GM19043 (cell line): ENCODE results near the gene RAET1G.
A peak's percentile ranks its signal among the peaks of the same experiment; 100 is the strongest.
"Not testable (repeated sequence)": the region's sequence is repeated elsewhere in the genome, so short reads cannot be mapped to it uniquely, and the experiment has no call there.

ENCODE experiments used
- ATAC-seq: cut with Tn5 transposase; IDR thresholded peaks from one replicate; pipeline ENCODE4 v1.9.1; 2021; ENCODE audit warnings: low read depth; ENCODE audit not compliant: unreplicated experiment

Gene RAET1G, protein sequence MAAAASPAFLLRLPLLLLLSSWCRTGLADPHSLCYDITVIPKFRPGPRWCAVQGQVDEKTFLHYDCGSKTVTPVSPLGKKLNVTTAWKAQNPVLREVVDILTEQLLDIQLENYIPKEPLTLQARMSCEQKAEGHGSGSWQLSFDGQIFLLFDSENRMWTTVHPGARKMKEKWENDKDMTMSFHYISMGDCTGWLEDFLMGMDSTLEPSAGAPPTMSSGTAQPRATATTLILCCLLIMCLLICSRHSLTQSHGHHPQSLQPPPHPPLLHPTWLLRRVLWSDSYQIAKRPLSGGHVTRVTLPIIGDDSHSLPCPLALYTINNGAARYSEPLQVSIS

DNA sequence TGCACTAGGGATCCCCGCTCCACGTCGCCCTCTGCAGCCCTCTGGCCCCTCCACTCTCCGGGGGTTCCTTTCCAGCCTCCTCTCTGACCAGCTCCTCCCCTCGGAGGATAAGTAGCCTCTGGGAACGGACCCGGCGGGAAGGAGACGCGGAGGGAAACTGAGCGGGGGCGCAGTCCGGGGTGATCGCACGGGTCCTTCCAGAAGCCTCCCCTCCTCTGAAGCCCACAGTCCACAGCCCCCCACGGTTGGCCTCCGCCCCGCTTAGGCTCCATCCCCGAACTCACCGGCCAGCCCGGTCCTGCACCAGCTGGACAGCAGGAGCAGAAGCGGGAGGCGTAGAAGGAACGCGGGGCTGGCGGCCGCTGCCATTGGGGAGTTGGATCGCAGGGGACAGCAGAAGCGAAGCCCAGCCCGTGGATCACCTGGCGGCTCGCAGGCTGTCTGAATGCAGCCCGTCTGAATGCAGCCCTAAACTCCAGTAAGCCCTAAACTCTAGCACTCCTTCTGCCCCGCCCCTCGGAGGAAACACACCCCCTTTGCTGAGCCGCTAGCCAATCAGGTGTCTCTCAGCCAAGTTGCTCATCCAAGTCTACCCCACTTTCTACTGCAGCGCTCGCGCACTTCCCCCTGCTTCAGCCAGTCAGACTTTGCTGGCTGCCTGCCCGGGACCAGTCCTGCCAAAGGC, at the start of gene RAET1G:
TSS of gene RAET1G (minus strand) at position 480 of the 685 bp plus-strand sequence. CDS start at position 369, 111 bp downstream.
- ATAC-seq: no peak

DNA sequence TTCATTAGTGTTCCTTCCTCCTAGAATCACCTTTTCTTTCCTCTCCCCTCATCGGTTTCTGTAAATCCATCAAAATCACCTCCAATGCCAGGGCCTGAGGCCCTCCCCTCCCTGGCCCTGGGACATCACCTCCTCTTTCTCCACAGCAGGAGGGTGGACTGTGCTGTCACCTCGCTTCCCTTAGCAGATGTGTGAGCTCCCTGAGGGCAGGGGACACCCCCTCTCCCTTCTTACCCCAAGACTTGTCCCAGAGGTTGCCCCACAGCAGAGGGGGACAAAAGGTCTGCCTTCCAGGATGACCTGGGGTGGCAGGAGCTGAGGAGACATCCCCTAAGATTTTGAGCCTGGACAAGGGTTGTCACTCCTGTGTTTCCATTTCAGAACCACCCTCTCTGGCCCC, 46.7 kb upstream of the RAET1G start:
- no peak for ATAC-seq

DNA sequence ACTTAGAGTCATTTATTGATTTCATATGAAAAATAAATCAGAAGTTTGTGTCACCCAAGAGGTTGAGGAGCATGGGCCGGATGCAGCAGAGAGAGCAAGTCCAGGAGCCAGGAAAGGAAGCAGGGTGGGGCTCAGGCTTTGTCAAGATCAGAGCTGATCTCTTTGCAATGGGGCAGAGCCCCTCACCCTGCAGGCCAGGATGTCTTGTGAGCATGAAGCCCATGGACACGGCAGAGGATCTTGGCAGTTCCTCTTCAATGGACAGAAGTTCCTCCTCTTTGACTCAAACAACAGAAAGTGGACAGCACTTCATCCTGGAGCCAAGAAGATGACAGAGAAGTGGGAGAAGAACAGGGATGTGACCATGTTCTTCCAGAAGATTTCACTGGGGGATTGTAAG, 46.0 kb upstream of the RAET1G start:
- not testable (repeated sequence) for ATAC-seq

DNA sequence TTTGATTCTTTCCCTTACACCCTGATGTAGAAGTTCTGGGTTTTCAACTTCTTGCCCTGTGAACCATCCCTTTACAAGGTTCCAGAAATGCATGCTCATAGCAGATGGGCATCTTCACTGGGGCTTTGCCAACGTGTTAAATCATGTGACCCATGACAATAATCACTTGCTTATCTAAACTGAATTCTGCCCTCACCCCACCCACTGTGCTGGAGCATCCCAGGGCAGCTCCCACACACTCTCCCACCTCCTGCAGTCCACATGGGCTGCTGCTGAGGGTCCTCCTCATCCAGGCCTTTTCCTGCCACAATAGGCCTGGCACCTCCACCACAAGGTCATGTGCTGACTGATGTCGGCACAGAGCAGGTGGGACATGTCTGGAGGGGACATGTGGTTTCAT, 45.1 kb upstream of the RAET1G start:
- not testable (repeated sequence) for ATAC-seq

DNA sequence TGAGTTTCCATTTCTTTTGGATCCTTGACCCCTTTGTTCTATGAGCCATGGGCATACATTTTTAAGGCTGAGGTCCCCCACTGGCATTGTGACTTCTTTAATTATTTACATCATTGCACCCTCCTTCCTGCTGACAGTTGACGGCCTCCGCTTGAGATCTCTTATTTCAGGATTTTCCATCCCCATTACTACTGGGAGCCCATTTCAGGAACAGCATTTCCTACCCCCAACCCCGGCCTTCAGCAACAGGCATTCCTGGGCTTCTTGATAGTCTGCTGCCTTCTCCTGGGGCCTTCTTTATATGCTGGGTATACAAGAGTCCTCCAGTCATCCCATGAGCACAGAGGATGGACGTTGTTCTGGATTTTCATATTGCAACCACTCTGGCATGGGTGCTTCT, 44.7 kb upstream of the RAET1G start:
- no peak for ATAC-seq

DNA sequence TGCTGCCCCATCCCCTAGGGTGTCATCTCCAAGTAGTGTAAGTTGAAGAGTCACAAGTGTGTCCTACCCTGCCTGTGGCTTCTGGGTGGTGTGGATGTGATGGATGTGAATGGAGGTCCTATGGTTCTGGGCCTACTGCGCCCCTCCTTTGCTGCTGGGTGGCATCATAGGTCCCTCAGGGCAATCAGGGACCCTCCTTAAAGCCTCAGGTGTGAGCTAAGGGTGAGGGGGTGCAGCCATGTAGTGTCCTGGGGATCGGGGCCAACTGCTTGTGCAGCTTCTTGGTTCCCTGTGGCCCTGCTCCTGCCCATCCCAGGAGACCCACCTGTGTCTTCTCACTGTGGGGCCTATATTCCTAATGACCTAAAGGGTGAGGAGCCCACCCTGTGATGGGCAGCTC, 43.4 kb upstream of the RAET1G start:
- not testable (repeated sequence) for ATAC-seq

DNA sequence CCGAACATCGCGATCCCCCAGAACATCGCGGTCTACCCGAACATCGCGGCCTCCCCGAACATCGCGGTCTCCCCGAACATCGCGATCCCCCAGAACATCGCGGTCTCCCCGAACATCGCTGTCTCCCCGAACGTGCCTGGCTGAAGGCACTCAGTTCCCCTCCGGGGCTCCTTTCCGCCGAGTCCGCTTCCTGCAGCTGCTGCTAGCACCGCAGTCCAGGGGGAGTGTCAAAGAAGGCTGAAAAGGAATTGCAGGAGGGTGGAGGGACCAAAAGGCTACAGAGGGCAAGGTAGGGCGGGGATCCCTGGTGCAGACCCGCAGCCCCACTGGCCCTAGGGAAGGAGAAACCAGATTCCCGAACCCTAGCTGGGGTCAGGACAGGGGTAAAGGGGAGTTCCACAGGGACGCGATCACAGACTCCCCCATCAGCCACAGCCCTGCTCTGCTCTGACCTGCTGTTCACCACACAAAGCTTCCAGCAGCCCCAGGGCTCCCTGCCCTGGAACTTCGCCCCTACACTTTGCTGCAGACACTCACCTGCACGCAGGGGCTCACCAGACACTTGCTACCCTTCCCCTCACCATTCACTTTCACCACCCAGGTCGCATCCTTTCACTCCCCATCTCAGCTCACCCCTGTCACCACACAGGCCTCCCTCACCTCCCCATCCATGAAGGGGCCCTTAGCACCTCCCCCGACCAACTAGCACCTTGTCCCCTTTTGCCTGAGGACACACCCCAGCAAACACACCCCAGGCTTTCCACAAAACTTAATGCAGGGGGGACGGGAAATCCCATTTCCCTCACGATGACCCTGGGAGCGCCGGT, 42.5 kb upstream of the RAET1G start:
- no peak for ATAC-seq

DNA sequence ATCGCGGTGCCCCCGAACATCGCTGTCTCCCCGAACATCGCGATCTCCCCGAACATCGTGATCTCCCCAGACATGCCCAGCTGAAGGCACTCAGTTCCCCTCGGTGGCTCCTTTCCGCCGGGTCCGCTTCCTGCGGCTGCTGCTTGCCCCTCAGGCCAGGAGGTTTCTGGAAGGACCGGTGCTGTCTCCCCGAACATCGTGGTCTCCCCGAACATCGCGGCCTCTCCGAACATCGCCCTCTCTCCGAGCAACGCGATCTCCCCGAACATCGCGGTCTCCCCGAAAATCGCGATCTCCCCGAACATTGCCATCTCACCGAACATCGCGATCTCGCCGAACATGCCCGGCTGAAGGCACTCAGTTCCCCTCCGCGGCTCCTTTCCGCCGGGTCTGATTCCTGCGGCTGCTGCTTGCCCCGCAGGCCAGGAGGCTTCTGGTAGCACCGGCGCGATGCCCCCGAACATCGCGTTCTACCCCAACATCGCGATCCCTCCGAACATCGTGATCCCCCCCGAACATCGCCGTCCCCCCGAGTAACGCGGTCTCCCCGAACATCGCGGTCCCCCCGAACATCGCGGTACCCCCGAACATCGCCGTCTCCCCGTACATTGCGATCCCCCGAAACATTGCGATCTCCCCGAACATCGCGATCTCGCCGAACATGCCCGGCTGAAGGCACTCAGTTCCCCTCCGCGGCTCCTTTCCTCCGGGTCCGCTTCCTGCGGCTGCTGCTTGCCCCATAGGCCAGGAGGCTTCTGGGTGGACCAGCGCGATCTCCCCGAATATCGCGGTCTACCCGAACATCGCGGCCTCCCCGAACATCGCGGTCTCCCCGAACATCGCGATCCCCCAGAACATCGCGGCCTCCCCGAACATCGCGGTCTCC, 41.6 kb upstream of the RAET1G start:
- ATAC-seq: no peak

DNA sequence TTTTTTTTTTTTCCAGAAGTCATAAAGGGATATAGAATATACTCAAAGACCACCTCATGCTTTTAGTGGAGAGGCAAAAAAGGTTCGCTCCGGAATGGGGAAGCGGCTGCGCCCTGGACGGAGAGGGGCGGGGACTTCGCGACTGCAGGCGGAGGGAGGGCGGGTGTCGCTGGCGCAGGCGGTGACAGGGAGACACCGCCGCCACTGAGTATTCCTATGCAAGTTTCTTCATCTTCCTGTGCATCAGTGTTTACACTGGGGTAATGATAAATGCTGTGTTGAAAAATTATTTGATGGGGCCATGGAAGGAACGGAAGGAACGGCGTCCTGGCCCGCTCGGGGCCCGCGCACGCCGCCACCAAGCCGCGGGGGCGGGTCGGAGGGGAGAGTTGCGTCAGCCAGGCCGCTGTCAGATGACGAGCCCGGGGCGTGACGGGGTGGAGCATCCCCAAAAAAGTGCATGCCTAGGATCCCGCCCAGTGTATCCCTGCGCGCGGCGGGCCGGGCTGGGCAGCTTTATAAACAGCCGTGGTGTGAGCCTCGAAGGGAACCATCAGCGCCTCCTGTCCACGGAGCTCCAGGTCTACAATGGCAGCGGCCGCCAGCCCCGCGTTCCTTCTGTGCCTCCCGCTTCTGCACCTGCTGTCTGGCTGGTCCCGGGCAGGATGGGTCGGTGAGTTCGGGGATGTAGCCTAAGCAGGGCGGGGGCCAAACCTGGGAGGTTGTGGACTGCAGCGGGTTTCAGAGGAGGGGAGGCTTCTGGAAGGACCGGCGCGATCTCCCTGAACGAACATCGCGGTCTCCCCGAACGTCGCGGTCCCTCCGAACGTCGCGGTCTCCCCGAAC, 40.8 kb upstream of the RAET1G start, which contains the start of gene ULBP1:
TSS of gene ULBP1 (plus strand) at position 482 of the 846 bp plus-strand sequence. CDS start at position 589, 107 bp downstream.
- ATAC-seq: peak; percentile 45

DNA sequence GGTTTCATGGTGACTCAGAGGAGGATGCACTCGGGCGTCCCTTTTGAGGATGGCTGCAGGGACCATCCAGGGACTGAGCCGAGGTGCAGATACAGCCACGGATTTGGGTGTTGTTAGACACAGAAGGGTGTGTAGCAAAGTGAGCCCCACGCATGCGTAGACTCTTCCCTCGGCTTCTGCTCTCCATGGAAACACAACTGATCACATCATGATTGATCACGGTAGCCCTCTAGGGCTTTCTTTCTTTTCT, 40.2 kb upstream of the RAET1G start:
- ATAC-seq: peak; percentile 18

DNA sequence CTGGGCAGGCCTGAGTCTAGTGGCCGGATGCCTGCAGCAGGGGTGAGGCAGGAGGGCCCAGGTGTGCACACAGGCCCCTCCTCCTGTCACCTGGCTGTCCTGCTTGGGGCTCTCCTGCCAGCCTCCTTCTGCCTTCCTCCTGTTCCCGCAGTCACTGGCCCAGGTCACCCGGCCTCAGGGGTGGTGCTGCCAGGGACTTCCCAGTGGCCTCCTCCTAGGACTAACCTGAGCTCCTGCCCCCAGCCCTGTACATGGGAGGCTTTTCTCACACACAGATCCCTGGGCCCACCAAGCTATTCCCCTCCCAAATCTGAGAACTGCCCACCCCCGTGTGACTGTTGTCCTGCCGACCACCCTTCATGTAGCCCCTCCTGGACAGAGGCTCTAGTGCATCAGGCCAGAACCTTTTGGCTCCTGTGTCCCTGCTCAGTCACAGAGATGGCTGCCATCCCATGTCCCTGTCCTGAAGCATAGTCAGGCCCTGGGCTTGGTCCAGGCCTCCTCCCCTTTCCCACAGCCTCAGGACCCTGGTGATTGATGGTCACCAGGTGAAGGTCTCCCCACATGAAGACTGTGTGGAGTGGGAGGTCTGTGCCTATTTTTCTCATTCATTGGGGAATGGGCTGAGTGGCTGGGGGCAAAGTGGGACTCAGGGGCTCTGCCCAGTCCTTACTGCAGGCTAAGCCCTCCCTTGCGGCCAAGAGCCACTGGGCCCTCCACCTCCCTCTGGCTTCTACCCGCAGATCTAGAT, 39.7 kb upstream of the RAET1G start:
- ATAC-seq: no peak

DNA sequence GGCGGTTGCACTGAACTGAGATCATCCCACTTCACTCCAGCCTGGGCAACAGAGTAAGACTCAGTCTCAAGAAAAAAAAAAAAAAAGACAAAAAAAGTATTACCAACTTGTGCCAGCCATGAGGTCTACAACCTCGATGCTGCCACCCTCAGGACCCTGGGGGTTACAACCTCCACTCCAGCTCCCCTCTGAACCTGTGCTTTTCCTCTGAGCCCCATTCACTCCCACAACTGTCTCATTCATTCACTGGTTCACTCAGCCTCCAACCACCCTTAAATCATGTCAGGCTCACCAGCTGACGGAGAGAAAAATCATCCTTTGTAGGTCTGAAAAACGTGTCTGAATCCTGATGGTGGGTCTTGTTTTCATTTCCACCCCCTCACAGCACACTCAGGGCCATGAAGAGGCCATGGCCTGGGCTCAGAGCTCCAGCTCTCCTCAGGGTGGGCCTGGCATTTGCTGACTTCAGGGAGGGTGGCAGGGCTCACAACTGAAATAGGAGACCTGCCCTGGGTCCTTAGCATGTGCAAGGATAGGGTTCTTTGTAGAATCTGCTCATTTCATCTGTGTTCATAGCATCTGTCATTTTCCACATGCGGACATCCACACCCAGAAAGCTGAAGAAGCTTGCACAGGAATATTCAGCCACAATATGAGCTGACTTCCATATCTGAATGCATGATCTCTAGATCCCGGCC, 39.0 kb upstream of the RAET1G start:
- no peak for ATAC-seq

DNA sequence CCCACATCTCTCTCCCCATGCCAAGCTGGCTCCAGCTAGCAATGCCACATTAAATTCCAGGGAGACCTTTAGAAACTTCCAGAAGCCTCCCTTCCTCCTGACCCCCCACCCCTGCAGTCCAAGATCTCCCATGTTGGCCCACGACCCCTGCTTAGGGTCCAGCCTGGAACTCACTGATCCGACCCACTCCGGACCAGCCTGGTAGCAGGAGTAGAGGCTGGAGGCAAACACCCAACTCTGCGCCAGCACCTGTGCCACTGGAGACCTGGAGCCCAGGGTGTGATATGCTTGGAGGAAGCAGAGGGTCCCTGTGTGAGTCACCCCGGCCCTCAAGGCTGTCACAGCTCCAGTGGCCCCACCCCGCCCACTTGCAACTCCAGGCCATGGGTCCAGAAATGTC, 37.6 kb upstream of the RAET1G start:
- no peak for ATAC-seq

DNA sequence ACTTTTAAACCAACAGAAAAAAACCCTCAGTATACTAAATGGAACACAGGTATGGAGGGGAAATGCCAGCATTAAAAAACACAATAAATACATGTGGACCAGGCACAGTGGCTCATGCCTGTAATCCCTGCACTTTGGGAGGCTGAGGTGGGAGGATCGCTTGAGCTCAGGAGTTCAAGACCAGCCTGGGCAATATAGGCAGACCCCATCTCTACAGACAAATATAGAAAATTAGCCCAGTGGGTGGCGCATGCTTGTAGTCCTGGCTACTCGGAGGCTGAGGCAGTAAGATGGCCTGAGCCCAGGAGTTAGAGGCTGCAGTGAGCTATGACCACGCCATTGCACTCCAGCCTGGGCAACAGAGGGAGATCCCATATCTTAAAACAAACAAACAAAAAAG, 36.9 kb upstream of the RAET1G start:
- ATAC-seq: not testable (repeated sequence)

DNA sequence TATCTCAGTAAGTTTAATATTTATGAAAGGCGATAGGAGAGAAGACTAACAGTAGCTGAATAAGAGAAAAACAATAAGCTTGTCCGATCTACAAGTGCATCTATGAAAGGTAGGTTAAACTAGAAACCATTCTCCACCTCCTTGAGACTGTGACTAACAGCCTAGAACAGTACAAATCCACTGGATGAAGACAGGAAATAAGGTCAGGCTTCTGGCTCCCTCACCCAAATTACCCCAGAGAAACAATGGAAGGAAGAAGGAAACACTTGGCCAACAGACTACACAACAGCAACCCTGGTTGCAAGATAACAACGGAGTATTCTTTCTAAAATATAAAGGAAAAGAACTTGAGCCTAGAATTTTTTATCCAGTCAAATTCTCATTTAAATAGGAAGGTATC, 35.2 kb upstream of the RAET1G start:
- ATAC-seq: not testable (repeated sequence)

DNA sequence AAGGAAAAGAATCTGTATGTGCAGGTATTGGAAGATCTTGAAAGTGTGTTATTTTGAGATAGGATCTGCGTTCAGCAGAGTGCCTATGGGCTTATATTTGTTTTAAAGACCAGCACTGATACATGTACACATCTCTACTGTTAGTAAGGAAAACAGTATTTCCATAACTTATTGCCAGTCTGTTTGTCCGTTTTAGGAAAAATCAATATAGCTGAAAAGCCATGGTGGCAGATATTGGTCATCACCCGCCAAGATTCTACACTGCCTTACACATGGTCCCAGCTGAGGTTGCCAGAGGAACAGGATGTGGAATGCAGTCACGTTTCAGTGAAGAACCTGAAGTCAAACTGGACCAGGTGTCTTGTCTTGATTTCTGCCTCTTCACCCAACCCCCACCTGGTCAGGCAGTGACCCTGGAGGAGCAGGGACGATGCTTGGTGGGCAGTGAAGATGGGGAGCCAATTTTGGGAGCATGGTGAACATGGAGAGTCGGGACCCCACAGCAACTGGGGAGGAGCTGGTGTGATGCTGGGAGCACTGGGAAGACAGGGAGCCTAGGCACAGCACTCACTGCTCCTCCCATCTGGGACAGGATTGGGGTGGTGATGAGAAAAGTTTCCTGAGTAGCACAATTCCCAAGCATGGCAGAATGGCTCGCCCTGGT, 32.9 kb upstream of the RAET1G start:
- ATAC-seq: not testable (repeated sequence)

DNA sequence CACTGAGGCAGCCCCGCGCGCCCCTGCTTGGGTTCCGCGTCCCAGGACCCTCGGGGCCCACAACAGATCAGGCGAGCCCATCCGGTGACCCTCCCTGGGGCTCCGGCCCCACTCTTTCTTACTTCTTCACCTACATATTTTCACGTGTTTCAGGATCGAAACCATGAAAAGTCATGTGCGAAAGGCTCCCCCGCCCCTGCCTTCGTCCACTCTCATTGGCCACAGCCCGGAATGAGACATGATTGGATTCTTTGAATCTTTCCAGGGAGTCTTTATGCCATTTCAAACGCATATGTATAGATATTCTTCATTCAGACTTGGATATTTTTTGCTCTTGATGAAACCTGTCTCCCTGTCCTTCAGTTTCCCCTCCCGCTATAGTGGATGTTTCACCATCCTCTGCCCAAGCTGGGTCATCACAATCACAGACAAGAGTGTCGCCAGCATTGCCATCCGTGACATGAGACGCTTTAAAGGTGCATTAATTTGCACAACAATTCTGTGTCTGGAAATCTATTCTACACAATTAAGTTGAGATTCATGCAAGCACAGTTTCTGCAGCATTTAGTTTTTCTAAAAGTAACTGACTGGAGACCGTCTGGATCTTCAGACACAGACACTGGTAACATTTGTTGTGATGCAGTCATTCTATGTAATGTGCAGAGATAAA, 32.2 kb upstream of the RAET1G start:
- ATAC-seq: not testable (repeated sequence)
